GM19395 (cell line): ENCODE data around the gene MAFF.
"Not testable (repeated sequence)": the region's sequence is repeated elsewhere in the genome, so short reads cannot be mapped to it uniquely, and the experiment has no call there.

Experiments
- ATAC-seq: cut with Tn5 transposase; IDR thresholded peaks from one replicate; pipeline ENCODE4 v1.9.1; 2021; ENCODE audit warnings: mild to moderate bottlenecking, moderate library complexity; ENCODE audit not compliant: unreplicated experiment

The MAFF gene

DNA sequence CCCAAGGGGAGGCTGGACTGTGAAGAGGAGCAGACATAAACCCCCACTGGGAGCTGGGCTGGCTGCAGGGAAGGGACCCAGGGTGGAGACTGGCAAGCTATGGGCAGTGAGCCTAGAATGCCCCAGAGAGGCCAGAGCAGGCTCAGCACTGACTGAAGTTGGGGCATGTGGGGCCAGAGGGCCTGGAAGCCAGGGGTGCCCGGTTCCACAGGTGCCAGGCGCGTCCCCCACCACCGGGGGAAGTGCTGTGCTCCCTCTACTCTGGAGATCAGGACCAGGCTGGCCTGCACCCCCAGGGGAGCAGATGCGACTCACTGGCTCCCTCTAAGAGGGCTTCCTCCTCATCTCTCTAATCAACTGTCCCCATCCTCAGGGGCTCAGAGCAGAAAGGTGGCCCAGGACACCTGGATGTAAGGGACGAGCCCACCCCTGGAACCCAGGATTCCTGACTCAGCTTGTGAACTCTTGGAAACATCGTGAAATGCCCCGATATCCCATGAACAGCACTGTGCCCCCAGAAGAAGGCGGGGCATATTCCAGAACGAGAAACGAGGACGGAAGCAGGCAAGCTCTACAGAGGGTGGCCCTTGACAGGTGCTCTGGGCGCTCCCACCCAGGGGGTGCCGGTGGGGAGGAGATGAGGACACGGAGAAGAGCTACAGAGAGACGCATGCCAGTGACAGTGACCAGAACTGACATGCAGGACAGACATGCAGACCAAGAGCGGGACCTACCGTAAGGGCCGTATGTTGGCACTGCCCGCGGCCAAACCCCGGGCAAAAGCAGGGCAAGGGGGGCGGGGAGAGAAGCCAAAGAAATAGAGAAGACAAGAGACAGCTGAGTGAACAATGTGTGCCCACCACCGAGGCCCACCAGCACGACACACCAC is 20.4 kb downstream of the MAFF start:
- no peak for ATAC-seq

- no peak for ATAC-seq
These were observed 21.0 kb downstream of the MAFF start for GRCh38 chr22:38222797-38223119.

DNA sequence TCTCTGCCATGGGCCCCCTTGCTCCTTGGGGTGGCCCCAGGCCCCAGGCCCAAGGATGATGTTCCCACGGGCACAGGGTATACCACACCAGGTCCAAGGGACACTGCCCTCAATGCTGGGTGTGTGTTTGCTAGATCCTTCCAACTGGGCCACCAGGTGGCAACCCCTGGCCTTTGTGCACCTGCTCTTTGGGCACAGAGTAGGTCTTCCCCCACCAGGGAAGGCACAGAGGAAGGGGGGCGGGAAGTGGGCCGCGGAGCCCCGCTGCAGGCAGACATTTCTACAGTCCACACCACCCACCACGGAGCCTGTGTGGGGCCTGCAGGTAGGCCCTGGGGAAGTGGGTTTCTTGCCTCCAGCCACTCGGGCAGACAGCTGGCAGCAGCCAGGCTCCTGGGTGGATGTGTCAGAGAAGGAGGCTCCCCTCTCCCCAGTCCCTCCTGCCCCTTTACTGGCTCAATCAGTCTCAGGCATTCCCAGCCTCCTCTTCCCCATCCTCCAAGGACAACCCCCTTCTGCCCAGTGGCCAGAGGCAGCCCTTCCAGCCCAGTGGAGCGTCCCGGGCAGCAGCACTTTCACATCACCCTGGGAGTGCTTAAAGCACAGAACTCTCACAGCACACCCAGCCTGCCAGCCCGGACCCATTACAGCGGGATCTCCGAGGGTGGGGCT is 21.6 kb downstream of the MAFF start:
- ATAC-seq = no peak

- ATAC-seq = no peak
These were observed 25.3 kb downstream of the MAFF start for GRCh38 chr22:38226853-38227649.

GRCh38 chr22:38228326-38228872 is 26.6 kb downstream of the MAFF start:
- ATAC-seq = no peak

GRCh38 chr22:38228873-38229740 is 27.3 kb downstream of the MAFF start:
- no peak for ATAC-seq

GRCh38 chr22:38230108-38230825 is 28.5 kb downstream of the MAFF start:
- no peak for ATAC-seq

- no peak for ATAC-seq
These were observed 29.1 kb downstream of the MAFF start for GRCh38 chr22:38230916-38231315.

- no peak for ATAC-seq
These were observed 30.4 kb downstream of the MAFF start for GRCh38 chr22:38232196-38232595.

DNA sequence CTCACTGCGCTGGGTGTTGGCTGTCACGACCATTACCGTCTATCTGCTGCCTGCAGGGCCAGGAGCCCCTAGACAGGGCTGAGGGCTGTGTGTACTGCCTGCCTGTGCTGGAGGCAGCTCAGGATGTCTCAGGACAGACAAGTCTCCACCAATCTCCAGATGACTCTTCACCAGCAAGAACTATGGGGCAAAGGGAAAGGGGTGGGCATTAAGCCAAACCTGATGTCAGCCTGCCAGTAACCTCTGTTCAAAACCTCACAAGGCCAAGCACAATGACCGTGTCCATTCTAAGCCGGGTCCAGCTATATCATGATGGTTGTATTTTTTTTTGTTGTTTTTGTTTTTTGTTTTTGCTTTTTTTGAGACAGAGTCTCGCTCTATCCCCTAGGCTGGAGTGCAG is 31.6 kb downstream of the MAFF start:
- no peak for ATAC-seq

DNA sequence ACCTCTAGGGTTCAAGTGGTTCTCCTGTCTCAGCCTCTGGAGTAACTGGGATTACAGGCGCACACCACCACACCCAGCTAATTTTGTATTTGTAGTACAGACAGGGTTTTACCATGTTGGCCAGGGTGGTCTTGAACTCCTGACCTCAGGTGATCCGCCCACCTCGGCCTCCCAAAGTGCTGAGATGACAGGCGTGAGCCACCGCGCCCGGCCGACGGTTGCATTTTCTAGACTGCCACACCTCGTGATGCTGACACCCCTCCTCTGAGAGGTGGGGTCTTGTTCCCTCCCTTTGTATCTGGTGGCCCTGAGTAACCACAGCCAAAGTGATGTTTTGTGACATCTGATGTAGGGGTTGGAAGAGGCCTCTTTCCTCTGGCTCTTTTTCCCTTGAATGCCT is 32.1 kb downstream of the MAFF start:
- not testable (repeated sequence) for ATAC-seq

GRCh38 chr22:38235240-38235850 is 33.6 kb downstream of the MAFF start:
- ATAC-seq = no peak

GRCh38 chr22:38236786-38237185 is 35.0 kb downstream of the MAFF start:
- ATAC-seq = no peak

DNA sequence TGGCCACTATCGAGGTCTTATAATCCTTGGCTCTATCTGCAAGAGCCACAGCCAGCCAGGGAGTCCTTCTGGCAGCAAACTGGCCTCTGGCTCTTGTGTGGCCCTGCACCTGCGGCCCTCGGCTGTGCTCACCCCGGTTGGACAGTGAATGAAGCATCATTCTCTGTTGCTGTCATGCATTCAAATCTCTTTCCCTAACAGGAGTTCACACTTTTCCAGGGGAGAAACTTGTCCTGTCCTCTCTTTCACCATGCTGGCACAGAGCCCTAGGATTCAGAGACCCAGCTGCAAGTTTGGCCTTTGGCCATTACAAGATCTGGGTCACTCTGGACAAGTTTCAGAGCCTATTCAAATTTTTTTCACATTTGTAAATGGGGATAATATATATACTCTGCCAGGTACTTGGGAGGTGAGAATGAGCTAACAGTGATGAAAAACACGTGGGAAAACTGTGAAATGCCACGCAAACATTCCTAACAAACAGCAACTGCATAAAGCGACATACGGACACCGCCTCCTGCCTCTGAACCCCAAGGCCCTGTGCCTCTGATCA is 36.8 kb downstream of the MAFF start:
- ATAC-seq = no peak

GRCh38 chr22:38239101-38239761 is 37.4 kb downstream of the MAFF start:
- no peak for ATAC-seq

GRCh38 chr22:38240734-38241252 is 39.0 kb downstream of the MAFF start:
- ATAC-seq = no peak

GRCh38 chr22:38243007-38243765 is 41.4 kb downstream of the MAFF start:
- no peak for ATAC-seq

GRCh38 chr22:38244106-38244505 is 42.3 kb downstream of the MAFF start:
- no peak for ATAC-seq
